ENCODE results near the gene TMEM191B. TPM values are rescaled to one million over a fixed set of nuclear protein-coding genes. Genes with fewer than 3 reads are reported as not detected.
"Not testable (repeated sequence)": the region's sequence is repeated elsewhere in the genome, so short reads cannot be mapped to it uniquely, and the experiment has no call there.

The TMEM191B gene
- 3.4 TPM for total RNA-seq

GRCh38 chr22:18527752-18528596 is at the start of gene TMEM191B:
Gene TMEM191B (plus strand): TSS chr22:18527802. CDS start chr22:18527981, 179 bp downstream.
- DNase-seq (ENCODE audit: low spot score), result not testable (repeated sequence)

DNA sequence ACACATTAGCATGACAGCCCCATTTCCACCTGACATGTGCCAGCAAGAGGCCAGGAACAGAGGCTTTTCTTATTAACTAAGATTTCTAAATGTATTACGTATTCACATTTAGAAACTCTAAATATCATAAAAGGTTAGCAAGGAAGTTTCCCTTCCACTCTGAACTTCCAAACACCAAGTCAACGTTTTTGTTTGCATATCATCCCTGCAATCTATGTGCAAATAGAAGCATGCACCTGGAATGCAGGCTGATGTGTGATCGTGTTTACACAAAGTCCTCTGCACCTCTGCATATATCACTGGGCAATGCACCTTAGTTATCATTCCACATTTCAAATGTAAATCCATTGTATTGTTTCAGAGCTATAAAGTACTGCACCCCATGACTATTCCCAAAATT is 31.4 kb upstream of the TMEM191B start:
- DNase-seq (ENCODE audit: low spot score), result not testable (repeated sequence)

- not testable (repeated sequence) for DNase-seq (ENCODE audit: low spot score)
Measured at GRCh38 chr22:18511327-18511726, 16.3 kb upstream of the TMEM191B start.

DNA sequence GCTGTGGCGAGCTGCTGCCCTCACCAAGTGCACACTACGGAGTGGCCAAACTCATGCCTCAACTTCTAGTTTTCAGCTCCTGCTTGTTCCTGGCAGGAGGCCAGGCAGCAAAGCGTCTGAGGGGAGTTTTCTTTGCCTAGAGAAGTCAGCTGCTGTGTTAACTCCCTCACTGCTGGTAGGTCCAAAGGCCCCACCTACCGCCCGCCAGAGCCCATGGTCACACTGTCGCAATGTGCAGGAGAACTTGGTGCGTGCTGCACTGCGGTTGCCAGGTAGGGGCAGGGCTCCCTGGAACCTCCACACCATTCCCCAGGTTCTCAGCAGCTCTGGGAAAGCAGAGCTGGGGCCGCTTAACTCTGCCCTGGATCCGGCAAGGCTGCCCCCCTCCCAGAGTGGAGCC is 15.2 kb upstream of the TMEM191B start:
- not testable (repeated sequence) for DNase-seq (ENCODE audit: low spot score)

DNA sequence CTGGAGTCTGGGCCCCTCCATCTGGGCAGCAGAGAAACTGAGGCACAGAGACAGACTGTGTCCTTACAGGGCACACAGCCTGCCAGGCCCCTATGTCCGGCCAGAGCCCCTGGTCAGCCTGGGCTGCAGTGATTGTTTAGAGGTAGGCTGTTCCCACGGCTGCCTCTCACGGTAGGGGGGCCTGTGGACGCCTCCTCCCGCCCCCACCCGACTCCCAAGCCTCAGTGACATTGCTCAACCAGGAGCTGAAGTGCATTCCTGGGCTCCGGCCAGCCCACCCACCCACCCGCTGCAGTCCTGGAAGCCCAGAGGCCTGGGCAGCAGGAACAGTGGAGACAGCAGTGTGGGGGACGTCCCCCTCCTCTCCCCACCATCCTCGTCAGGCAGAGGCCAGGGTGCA is 14.1 kb upstream of the TMEM191B start:
- not testable (repeated sequence) for DNase-seq (ENCODE audit: low spot score)

DNA sequence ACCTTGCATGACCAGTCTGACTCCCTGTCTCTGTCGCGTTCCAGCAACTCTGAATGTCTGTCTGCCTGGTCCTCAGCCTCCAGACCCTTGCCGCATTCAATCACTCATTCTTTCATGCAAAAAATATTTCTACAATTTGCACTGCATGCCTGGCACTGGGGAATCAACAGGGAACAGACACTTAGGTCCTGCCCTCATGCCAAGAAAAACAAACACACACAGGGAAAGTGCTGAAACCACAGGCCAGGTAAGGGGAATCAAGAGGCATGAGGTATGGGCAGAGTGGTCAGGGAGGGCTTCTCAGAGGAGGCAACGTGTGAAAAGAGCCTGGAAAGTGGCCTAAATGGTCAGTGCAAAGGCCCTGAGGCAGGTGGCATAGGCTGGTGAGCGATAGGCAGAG is 9.5 kb upstream of the TMEM191B start, which contains the start of gene GGTLC3:
GGTLC3 (minus strand) TSS at position 101 of the 400 bp plus-strand sequence. CDS start 264 bp downstream, outside the sequence.
- DNase-seq (ENCODE audit: low spot score), result not testable (repeated sequence)

DNA sequence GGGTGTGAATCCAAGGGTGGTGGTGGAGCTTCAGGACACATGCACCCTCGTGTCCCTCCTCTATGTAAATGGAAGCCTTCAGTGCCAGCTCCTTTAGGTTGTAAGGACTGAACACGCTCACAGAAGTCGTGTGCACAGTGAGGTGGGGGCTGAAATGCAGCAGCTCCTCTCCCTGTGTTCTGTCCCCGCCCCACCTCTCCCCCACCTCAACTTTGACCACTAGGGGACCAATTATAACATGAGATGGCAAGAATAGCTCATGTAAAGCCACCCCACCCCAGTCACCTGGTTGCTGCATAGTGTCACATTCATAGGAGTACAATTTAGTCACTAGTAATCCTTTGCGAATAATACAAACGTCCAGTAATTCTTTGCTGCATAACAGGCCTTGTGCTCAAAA is 4.8 kb upstream of the TMEM191B start:
- not testable (repeated sequence) for DNase-seq (ENCODE audit: low spot score)

- not testable (repeated sequence) for DNase-seq (ENCODE audit: low spot score)
Measured at GRCh38 chr22:18523328-18523727, 4.3 kb upstream of the TMEM191B start.

GRCh38 chr22:18528597-18529415 is 1.2 kb downstream of the TMEM191B start:
- DNase-seq (ENCODE audit: low spot score), result peak; percentile 77

DNA sequence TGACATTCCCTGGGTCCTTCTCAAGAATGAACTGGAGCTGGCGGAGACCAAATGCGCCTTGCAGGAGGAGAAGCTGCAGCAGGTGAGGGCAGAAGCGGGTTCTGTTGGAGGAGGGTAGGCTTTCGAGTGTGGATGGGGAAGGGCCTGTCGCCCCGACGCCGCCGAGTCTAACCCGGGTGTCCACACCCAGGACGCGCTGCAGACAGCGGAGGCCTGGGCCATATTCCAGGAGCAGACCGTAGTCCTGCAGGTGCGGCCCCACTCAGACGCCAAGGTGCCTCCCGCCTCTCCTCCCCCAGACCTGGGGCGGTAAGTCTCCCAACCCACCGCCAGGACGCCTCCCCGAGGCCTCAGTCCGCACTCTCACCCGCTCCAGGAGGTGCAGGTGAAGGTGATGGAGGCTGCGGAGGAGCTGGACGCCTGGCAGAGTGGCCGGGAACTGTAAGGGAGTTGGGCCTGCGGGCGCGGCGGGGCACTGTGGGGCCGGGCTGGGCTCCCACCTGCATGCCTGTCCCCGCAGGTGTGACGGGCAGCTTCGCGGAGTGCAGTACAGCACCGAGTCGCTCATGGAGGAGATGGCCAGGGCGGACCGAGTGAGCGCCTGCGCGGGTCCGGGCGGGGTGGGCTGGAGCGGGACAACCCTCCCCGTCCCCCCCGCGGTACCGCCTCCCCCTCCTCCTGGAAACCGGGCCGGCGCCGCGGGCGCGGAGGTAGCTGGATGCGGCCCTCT is 2.0 kb downstream of the TMEM191B start:
- DNase-seq (ENCODE audit: low spot score), result not testable (repeated sequence)

GRCh38 chr22:18533633-18534032 is 6.0 kb downstream of the TMEM191B start:
- DNase-seq (ENCODE audit: low spot score), result not testable (repeated sequence)

DNA sequence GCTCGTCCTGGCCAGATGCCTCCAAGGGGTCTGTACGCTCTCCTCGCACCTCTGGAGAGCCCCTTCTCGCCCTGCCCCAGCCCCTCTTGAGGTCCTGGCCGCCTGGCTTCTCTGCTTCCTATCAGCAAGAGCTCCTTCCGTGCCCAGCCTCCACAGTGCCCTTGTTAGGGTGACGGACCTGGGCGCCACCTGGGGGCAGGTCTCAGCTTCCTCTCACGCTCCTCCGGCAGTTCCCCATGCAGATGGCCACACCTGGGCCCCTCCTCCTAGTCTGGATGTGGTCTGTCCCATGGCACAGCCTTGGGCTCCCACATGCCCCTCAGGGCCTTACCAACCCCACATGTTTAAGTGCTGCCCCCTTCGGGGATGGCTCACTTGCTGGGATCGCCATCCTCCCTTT is 6.7 kb downstream of the TMEM191B start:
- not testable (repeated sequence) for DNase-seq (ENCODE audit: low spot score)

DNA sequence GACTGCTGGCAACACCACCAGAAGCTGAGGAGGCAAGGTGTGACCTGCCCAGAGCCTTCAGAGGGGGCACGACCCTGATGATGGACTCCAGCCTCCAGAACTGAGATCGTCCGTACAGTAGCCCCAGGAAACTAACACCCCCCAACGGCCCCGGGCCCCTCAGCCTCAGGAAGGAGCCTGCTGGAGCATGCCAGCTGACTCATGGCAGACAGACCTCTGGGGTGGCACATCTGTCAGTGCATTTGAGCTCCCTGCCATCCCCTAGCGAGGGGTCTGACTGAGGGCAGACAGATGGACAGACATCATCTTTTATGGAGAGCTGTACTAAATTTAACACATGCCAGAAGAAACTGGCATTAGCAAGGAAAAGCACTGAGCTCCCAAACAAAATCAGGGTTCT is 12.4 kb downstream of the TMEM191B start:
- not testable (repeated sequence) for DNase-seq (ENCODE audit: low spot score)

DNA sequence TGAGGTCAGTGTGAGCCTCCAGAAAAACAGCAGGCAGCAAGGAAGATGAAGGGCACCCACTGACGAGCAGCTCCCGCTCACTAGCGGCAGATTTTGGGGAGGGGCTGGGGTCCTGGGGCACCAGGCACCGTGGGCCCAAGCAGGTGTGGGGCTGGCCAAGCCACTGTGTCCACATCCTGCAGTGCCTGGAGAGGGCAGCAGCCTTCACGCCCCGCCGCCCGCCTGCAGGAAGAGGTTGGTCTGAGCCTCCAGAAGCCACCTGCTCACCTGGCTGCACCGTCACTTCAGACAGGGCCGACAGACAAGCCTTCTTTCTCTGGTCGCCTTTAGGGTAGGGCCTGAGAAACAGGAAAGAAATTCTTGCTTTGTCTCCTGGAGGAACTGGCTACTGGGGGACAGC is 15.8 kb downstream of the TMEM191B start:
- not testable (repeated sequence) for DNase-seq (ENCODE audit: low spot score)

DNA sequence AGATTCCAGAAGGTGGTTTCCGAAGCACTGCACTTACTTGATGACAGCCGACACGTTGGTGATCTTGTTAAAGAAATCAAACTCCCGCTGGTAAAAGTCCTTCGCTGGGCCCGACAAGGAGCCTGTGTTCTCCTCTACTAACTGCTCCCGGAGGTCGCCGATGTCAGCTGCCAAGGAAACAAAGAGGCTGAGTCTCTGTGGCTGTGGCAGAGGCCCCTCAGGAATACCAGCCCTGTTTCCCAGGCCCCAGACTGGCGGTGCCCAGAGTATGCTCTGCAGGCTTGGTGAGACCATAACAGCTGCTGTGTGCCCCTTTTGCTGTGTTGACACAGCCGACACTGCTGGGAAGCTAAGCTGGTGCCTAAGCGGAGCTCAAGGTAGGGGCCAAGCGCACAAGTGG is 17.0 kb downstream of the TMEM191B start:
- not testable (repeated sequence) for DNase-seq (ENCODE audit: low spot score)

DNA sequence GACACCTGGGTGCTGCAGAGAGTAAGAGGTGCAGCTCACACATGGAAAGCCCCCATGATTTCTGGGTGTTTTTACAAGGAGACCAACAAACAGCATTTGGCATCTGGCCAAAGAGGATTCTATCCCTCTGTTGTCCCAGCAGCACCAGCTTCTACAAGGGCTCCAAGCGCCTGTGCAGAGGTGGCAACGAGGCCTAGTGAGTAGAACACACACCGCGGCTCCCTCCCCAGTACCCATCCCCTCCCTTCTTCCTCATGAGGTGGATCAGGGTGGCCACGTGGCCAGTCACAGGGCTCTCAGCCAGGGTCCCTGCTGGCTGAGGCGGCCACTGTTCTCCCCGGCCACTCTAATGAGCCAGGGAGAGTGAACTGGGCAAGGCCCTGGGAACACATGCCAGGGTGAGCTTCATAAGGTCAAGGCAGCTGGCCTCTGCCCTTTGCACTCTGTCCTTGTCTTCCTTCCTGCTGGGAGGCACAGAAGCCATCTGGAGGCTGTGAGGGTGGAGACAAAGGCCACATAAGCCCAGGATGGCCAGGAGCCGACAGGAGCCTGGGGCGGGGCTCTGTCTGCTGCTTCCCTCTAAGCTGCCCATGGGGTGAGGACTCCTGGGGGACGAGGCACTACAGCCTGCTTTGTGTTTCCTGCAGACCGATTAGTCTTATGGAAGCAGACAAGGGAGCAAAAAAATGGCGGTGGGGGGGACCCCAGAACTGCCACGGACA is 22.0 kb downstream of the TMEM191B start:
- DNase-seq (ENCODE audit: low spot score), result not testable (repeated sequence)

DNA sequence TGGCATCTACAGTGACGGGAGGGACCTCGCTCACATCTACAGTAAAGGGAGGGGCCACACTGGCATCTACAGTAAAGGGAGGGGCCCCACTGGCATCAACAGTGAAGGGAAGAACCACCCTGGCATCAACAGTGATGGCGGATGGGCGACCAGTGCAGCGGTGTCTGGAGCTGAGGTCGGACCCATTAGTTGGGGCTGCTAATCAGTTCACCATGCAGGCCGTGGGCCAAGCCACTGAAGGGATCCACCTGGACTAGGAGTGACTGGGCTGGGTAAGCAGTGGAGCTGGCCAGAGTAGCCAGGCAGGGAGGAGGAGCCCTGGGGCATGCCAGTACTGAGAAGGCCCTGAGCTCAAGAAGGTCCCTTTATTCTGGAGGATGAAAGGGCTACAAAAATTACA is 23.4 kb downstream of the TMEM191B start:
- not testable (repeated sequence) for DNase-seq (ENCODE audit: low spot score)

DNA sequence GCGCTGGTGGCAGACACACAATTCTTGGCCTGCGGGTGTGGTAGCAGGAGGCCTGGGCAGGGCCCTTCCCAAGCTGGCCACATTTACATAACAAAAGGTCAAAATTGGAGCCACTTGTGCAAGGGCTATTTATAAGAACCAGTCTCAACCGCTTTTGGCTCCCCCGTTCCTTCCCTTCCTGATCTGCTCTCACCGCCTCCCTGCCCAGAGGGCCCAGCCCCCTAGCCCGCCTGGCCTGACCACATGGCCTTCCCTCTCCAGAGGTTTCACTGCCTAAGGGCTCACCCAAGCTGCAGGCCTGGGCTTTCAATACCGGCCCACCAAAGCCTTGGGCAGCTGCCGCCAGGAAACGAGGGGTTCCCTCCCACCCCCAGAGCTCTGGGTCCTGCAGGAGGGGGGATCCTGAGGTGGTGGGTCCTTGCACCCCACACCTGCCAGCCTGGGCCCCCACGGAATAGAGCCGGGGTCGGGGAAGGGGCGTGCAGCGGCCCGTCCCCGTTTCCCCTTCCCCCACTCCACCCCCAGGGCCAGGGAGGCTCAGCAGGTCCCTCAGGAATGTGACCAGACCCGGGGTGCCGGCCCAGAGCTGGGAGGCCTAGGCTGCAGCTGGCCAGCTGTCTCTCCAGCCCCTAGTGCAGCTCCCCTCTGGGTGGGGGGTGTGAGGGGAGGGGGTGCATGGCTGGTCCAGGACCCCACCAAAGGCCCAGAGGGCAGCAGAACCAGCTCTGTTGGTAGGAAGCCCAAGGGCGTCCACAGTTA is 25.4 kb downstream of the TMEM191B start:
- not testable (repeated sequence) for DNase-seq (ENCODE audit: low spot score)

- not testable (repeated sequence) for DNase-seq (ENCODE audit: low spot score)
Measured at GRCh38 chr22:18554280-18555256, 27.0 kb downstream of the TMEM191B start.

Data from mucosa of gallbladder (tissue), 1 donor.